CD4-positive, alpha-beta T cell treated with Interleukin-17A for 1 hour (primary cell): ENCODE data around the gene STN1.

ENCODE experiments used
- DNase-seq: peaks from one replicate; pipeline ENCODE4 v3.0.0-alpha.2; 2020

STN1 gene

DNA sequence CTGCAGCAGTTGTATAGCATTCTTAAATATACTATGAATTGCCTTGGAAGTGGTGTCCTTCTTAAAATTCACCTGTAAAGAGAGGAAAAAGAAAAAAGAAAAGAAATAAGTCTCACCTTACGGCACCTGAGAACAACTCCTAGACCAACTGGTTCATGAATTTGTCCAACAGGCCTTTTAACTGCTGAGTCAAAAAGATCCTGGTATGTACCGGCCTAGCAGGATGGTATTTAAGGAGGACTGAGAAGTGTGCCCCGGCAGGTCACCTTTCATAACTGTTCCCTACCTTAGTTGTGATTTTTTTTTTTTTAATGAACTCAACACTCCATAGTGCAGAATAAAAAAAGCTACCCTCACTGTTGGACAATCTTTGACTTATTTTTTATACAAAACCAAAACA lies 25.8 kb downstream of the STN1 start:
- DNase-seq: no peak

DNA sequence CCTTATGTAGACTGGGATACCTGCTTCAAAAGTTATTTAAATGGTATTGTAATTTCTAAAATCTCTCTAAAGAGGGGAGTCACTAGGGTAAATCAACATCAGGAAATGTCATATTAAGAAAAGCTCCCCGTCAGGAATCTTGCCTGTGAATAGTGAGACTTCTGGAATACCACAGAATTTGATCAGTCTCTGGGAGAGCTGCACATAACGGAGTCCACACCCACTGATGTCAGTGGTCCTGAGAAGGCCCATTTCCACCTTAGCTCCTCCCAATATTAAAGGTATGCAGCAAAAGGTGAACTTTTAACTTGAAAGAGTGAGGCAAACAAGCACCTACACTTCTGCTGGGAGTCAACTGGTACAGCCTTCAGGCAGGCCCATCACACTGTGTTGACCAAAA lies 27.3 kb downstream of the STN1 start:
- no peak for DNase-seq

DNA sequence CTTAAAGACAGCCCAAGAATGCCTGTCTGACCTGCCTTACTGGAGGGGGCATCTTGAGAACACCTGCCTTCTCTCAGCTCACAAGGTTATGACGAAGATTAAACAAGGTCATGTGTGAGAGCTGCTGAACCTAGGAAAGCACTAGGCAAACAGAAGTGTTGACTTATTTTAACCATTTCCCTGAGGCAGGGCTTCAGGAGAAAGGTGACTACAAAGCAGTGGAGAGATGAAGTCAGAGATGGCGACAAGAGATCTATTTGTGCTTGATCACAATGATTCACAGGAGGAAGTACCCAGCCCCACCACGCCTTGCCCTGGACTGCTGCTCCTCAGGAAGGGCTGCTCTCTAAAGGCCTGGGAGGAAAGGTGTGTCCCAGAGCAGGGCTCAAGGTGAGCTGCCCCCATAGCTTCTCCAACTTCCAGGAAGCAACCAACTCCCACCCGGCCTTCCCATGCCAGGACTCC lies 27.8 kb downstream of the STN1 start:
- no peak for DNase-seq

DNA sequence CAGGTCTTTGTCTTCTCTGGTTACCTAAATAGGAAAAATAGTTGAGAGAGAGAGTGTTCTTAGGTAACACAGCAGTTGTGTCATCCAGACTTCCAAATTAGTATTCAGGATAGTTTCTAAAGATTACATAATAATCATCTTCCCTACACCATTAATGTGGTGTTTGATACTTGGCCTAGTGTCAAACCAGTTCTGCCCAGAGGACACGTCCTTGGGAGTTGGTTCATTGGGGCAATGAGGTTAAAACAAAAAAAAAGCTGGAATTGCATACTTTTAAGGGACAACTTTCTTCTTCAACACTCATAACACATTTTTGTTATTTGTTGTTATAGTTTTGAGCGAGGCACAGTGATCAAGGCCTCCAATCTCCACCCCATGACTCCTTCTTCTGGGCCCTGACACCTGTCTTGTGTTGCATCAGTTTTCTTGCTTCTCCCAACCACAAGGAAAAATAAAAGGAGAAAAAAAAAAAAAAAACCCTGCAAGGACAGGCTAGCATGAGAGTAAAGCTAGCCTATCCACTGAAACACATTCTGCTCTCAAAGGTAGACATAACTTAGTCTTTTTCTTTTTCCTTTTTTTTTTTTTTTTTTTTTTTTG lies 28.8 kb downstream of the STN1 start:
- DNase-seq: no peak

DNA sequence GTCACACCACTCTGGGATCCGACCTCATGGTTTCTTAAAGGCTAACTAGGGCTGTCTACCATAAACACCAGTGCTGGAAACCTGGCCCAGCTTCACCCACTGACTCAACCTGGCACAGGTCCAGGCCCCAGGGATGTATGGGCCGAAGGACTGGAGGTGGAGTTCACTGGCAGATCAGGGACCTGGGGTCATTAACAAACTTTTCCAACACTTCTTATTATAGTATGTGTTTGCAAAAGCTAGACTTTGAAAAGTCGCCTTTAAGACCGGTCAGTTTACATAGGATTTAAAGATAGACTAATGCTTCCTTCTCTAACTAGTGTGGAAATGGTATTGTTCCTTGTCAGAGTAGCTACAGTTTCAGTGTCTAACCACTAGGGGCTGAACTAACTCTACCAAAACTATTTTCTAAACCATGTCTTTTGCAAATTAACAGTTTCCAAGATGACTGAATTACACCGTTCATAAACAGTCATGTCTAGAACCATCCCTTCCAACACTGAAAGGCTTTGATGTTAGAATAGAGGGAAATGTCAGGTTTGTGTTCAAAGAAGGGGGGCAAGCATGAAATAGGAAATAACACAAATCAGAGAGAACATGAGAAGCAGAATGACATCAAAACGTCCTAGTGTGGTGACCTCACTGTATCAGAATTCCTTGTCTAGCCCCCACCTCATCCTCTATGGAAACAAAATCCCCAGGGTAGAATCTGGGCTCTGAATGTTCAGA lies 29.7 kb downstream of the STN1 start:
- DNase-seq: peak; percentile 78

DNA sequence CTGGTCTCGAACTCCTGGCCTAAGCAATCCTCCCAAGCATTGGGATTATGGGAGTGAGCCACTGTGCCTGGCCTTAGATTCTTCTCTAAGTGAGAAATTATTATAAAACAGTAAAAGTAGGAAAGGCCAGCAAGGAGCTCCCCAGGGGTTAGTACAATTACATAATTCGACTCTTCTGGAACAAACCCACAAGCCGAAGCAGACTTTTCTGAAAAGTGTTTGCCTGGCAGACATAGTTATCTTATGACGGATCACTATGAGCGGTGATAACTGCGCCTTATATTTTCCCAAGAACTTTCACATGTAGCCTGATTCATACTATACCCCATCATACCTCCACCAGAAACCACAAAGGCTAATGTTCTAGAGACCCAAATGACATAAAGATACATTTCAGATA lies 32.4 kb downstream of the STN1 start:
- DNase-seq: no peak

DNA sequence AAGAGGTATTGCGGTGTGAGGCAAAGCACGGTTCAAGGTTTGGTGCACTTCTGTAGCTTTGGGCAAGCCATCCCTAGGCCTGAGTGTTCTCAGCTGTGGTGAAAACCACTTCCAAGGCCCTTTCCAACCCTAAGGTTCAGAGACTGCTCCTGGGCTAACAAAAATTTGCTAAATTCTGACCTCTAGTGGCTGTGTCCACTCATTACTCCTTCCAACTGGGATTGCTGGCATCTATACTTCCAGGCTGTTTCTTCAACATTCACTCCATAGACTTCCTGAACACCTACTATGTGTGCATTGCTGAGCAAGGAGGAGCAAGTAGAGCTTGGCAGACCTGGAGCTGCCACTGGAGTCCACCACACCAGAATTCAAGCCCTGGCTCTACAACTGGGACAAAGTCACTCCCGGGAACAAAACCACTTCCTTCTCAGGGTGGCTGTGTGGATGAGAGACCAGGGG lies 33.3 kb downstream of the STN1 start:
- peak; percentile 45 for DNase-seq

DNA sequence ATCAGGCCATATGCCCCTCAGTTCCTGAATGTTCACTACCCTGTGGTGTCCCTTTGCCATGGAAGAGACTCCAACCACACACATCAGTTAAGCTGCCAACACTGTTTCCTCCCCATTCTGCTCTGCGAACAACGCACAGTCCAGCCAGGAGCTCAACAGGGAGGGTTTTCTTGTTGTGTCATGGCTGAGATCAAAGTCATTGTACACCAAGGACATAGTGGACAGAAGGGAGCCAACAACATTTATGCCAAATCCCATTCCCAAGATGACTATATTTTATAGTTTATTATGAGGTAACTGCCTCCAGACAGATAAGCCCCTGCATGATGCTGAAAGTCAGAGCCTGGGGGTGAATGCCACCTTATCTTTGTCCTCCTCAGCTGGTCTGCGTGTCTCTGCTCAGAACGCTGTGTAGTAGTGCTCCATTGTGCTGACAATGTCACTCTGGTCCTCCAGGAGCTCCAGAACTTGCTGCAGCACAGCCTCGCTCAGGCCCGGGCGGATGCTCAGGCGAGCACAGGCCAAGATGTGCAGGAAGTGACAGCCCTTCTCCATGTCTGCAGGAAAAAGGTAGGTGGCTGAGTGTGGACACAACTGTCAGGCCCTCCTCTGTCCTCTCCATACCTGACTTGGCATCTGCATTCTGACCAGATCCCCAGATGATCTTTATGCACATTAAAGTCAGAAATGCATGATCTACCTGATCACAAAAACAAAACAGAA lies 35.5 kb downstream of the STN1 start:
- no peak for DNase-seq

DNA sequence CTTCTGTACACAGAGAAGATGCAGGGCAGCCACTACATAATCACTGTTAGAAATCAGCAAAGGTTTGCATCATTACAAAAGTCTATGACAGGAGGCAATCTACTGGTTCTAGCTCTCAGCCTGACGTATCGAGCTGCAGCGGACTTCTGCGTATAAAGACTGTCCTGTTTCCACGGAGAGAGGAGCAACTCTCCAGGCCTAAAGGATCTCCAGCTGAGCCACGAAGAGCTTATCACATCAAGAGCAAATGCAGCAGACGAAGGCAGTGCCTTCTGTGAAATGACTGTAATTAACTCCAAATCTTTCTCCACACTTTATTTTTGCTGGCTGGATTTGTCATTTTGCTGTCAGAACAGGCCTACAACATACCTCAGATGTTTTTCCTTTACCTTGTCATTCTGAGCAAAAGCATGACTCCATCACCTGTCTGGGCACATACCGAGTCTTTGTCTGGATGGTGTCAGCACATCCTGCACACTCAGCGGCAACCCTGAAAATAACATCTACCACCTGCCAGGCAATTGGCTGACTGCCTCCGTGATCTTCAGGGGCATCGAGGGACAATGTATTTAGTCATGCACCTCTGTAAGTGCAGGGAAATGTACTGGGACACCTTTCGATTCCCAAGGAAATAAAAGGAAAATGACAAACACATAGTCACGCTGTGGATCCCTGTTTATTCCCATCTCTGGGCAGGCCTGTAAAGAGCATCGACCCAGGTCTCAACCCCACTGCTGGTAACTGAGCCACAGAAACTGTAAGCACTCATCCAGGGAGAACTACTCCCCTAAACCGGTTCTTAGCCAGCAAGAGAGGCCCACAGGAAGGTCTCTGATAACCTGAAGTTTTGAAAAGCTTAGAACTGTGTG lies 36.3 kb downstream of the STN1 start:
- DNase-seq: no peak

DNA sequence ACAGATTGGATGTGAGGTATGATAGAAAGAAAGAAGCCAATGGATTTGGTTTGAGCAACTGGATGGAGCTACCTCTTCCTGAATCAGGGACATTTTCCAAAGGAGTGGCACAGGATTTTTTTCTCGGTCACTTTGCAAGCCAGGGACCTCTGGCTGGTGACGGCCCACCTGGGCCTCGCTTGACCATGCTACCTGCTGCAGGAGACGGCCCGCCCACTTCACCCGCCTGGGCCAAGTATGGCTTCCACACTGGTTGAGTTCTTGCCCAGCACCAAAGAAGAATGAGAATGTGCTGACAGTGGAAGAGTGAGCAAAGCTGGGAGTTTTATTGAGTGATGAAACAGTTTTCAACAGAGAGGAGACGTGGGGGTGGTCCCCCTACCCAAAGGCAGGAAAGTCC lies 38.2 kb downstream of the STN1 start:
- DNase-seq: no peak

DNA sequence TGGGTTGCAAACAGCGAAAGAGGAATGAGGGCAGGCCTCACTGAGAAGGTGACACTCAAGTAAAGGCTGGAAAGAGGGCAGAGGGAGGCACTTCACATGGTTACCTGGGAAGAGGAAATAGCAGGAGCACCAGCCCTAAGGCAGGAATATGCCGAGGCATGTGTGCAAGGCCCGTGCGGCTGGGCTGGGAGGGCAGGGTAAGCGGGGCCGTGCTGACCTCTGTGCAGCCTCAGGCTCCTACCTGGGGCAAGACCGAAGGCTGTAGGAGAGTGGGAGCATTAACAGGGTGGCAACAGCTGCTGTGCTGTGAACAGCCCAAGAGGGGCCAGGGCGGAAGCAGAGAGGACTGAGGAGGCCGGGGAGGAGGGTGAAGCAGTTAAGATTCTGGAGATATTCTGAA lies 38.6 kb downstream of the STN1 start:
- no peak for DNase-seq

DNA sequence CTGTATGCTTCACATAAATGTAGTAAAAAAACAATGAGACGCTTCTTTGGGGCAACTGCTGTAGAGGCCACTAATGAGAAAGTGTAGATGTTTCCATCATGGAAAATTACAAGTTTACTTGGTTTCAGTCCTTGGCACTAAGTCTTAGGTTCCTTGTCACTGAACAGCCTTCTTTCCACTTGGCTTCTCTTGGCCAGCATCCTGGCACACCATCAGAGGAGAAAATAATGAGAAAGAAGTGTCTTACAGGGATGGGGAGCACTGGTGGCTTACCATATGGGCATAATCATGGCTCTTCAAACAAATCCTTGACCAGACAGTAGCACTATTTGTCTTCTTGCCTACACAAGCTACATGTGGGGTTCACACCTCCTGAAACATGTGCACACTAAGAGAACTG lies 40.1 kb downstream of the STN1 start:
- DNase-seq: no peak

DNA sequence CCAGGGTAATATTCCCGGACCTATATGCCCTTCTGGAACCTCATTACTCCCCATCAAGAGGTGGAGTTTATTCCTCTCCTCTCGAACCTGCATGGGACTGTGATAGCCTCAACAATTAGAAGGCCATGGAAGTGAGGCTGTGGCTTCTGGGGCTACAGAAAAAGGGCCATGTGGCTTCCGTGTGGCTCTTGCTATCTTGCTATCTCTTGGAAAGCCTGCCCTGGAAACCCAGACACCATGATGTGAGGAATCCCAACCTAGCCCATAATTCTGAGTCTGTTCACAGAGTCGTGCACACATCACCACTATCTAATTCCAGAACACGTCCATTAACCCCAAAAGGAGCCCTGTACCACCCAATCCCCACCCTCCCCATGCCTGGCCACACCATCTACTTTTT lies 41.8 kb downstream of the STN1 start:
- DNase-seq: no peak

DNA sequence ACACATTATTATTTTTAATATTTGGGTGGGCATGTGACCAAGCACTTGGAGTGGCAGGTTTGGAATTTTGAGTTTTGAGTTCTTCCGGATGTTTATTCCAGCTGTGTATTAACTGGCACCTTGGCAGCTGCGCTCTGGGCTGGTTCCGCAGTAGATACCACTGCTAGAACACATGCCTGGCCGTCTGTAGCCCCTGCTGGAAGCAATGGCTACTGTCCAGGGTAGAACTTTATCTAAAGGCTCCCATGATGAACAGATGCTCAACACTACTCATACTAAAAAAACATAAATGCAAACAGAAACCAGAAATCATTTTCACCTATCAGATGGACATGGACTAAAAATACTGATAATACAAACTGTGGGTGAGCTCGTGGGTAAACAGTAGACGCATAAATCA lies 43.3 kb downstream of the STN1 start:
- DNase-seq: no peak

DNA sequence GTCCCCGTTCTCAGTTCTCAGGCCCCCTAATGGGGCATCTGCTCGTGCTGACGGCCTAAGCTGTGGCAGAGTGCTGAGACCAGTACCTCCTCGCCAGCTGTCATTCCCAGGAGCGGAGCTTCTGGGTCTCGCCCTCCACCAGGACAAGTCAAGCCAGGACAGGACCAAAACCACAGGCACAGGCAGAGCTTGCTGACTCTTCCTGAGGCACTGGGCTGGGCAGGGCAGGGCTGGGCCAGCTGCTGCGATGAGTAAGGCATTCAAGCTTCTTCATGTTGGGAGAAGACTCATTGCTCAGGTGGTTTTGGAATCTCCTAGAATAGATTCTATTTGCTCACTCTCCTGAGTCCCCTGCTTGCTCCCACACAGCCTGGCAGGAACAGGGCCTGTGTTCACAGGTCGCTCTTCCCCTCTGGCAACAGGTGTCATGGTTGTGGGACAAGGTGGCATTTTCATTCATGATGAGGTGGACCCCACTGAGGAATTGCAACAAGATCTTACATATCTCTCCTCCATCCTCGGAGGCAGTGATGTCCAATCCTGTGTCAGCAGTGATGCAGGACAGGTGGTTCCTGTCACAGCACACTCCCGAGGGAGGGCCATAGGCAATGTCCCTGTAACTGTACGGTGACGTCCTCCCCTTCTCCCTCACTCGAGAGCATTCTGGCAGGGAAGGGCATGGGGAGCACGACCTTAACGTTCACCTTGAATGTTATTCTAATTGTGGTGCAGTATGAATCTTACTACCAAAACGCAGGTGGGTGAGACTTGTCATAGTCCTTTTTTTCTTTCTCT lies 45.6 kb downstream of the STN1 start:
- DNase-seq: no peak

DNA sequence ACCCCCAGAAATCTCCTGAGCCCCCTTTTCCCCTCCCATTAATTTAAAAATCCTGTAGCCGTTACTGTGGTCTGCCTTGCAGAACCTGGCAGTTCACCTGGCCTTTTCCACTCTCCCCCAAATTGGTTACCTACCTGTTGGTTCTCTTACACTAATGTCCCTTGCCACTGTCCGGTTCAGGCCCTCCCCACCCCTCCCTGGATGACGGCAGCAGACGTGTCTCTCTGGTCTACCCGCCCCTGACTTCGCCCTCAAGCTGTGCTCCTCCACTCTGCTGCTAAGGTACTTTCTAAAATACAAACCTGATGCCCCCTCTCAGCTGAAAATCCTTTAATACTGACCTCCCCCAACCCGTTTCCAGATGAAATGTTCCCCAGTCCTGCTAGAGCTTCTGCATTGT lies 47.0 kb downstream of the STN1 start:
- no peak for DNase-seq

DNA sequence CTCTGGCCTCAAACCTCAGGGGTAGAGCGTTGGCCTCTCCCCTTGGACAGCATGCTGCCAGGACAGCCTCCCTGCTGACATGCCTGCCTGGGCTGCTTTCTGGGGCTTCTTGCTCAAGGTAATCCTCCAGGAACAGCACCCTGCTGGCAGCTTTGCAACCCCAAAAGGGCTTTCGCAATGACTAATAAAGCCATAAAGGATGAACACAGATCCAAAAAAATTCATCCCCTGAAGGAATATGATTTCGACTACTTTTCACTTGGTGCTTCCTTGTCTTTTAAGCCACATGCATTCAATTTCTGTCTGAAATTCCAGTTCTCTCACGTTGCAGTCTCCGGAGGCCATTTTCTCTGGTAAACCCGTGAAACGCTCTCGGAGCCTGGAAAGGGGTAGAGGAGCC lies 47.5 kb downstream of the STN1 start:
- DNase-seq: no peak

DNA sequence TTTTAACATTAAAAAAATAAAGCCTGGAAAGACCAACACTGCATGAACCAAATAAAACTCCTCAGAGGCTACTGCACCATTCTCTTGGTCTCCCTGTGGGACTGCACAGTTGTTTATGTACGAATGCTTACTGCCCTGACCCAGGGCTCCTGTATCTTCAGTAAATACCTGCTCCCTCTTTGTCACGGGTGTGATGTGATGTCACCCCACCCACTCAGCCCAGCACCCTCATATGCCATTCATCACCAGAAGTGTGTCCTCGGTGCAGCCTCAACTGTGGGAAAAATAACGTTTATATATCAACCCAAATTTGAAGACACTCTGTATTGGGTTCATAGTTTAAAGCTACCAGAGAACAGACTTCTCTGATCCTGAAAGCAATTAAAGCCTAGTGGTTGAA lies 48.6 kb downstream of the STN1 start:
- no peak for DNase-seq

DNA sequence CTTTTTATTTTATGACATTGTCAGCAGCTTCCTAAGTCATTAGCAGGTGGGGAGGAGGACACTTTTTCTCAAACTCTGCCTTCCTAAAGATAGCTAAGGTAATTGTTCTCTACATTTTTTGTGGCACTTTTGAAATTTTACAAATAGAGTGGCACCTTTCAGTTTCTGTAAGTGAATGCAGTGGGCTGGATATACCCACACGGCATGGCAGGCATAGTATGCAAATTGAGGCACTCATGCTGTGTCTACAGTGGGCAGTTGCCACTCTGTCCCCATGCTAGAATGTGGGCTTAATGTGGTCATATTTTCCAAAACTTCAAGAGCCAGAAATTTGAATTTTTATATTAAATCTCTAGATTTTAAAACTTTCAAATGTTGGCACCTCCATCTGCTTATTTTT lies 49.8 kb downstream of the STN1 start:
- DNase-seq: no peak

DNA sequence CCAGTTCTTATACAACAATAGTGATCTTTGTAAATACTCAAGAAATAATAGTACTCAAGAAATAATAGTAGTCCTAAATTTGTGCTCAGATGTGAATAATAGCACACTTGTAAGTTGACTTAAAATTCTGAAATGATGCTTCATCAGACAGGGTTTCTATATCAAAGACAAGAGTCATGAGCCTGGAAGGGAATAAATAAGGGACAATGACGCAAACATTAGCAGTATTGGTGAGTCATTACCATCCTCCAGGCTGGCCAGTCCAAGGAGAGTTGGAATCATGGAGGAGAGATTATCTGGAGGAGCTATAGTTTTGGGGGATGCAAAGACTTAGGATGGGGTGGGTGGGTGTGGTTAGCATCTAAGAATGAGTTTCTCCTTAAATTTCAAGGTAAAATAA lies 56.5 kb downstream of the STN1 start:
- no peak for DNase-seq

DNA sequence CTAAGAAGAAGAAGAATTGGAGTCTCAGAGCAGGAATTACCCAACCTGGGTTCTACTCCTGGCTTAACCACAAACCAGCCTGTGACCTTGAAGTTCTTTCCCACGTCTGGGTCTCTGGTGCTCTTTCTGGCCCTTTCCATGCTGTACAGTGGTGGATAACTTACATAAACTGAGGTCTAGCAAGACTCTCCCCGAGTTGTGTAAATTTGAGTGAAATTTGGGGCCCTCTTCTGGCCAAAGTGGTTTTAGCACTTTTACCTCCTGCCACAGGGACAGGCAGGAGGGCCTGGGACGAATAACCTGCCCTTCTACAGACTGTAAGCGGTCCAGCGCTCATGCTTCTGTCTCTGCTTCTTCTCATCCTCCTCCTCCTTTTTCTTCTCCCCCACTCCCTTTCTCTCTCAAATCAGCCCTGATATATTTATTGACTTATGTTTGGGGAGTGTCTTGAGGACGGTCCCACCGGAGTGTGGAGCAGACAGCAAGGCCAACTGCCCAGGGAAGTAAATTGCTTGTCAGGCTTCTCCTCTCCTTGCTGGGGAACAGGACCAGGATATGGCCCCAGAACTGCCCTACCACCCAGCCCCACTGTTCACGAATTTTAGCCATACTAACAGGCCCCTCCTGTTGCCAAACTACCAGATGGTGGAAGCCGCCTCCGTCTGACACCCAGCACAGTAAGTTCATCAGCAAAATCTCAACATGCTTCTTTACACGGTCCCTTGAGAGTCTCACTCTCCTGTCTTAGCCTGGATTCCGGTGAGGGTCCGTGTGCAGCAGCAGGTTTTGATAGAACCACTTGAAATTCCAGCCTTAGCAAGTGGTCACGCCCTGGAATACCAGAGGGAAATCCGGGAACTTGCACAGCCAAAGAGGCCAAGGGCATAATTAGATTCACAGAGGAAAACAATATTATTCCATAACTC lies 58.6 kb downstream of the STN1 start:
- peak; percentile 69 for DNase-seq
